HT-29 (cell line): ENCODE data around the gene CSF2. TPM values are rescaled to one million over a fixed set of nuclear protein-coding genes. Genes with fewer than 3 reads are reported as not detected.
"Not testable (repeated sequence)": the region's sequence is repeated elsewhere in the genome, so short reads cannot be mapped to it uniquely, and the experiment has no call there.

ENCODE experiments used
- DNase-seq: peaks from one replicate; pipeline ENCODE4 v3.0.0-alpha.2; 2015; ENCODE audit warnings: low spot score
- total RNA-seq: library from RNA; depleted of rRNA; stranded (reverse); fragments of >200 nt; shearing (Covaris generic); gene quantifications from 2 replicates; pipeline ENCODE4 v1.2.3, GENCODE V29; 2014

Gene CSF2
- total RNA-seq, 1 experiment from 2014 or later: 3.4 TPM

DNA sequence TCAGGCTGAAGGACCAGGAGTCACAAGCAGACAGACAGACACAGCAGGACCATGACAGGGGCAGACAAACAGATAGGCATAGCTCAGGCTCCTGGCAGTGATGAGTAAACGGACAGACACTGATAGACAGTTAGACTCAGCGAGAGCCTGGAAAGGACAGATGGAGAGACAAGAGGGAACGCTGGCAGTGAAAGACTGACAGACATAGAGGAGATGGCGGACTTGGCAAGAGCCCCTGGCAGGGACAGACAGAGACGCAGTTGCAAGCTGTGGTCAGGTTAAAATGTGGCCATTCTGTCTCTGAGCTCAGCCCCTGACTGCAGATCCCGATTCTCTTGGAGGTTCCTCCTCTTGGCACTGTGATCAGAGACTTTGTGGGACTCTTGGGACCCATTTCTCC lies 13.6 kb downstream of the CSF2 start:
- no peak for DNase-seq

DNA sequence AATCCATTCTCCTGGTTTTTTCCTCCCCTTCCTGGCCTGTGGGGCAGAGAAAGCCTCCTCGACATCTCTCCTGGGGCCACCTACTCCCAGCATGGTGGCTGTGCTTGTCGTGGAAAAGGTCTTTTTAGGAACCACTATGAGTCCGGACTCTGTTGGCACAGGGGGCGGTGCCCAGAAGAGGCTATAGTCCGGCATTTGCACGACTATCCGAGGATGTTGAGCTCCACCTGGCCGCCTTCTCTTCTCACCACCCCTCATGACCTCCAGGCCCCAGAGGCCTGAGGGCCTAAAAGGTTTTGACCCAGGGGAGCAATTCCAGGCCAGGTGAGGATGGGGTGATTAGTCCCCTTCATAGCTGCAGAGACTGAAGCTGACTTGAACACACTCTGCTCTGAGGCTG lies 14.1 kb downstream of the CSF2 start:
- DNase-seq: no peak

- no peak for DNase-seq
Observed at GRCh38 chr5:132089363-132089762, 15.8 kb downstream of the CSF2 start.

- peak; percentile 38 for DNase-seq
Observed at GRCh38 chr5:132090107-132090506, 16.5 kb downstream of the CSF2 start.

GRCh38 chr5:132093271-132093670 lies 19.7 kb downstream of the CSF2 start:
- no peak for DNase-seq

DNA sequence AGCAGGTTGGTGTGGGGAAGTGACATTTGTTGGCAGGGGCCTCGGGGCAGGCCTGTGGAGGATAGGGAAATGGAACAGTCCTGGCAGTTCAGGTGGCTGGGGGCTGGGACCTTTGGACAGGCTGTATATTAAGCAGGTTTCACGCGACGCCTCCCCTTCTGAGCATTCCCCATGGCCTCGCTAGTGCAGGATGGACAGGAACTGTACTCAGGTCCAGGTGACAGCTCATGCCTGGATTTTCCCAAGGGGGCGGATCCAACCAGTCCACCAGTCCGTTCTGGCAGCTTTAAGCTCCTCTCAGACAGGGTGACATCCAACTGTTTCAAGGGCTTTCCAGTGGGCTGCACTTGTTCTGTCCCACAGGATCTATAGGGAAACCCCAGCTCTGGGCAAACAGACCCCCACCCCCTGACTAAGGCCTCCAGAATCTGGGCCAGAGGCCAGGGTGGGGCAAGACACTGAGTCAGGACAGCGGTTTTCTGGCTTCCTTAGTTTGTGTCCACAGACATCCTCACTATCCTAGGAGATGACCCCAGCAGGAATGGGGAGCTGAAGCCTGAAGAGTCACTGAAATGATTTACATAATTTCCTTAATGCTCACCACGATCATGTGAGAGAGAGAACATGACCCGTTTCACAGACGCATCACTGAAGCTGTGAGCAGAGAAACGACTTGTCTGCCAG lies 20.9 kb downstream of the CSF2 start:
- peak; percentile 84 for DNase-seq

DNA sequence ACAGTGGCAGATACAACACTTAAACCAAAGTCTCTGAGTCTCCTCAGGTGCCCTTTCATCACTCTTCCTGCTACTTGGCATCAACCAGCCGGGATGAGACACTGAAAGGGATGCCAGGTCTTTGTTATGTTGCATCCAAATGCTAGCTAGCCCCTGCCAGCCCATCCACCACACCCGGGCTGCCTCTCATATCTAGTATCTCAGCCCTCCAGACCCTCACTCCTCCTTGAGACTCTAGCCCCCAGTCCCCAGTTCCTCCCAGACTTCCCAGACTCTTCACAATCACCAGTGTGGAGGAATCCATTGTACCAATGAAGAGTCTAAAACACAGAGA lies 21.5 kb downstream of the CSF2 start:
- DNase-seq: no peak

DNA sequence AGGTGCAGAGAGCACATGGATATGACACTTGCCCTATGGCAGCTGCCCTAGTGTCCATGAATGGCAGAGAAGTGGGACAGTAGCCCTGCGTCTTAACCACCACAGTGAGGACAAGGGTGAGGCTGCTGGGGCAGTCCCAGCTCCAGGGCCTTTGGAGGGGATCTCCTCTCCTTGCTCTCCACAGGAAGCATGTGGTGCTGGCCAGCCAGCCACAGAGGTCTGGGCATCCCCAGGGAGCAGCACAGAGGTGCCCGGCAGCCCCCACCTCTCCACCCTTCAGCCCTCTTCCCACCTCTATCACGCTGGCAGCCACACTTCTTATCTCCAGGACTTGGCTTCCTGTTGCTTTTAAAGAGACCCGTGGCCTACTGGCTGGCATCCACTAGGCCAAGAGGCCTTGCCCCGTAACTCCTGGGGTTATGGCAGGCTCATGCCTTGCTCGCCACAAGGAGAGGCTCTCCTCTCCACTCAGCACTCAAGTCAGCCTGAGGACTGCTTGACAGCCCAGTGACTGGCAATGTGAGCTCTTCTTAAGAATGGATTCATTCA lies 21.9 kb downstream of the CSF2 start:
- no peak for DNase-seq

DNA sequence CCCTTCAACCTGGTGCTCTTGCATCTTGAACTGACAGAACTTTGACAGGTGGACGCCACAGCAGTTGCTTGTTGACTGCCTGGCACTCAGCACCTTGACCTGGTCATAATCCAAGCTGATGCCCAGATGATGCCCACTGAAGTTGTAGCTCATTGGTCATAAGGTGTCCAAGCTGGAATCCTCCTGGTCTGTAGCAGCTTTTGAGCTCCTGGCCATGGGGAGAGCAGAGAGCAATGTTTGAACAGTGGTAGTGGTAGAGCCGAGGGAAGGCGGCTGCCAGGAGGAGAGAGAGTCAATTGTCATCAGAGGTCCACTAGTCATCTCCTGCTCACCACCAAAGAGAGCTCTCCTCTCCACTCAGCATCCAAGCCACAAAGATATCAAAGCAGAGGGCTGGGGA lies 23.3 kb downstream of the CSF2 start:
- no peak for DNase-seq

DNA sequence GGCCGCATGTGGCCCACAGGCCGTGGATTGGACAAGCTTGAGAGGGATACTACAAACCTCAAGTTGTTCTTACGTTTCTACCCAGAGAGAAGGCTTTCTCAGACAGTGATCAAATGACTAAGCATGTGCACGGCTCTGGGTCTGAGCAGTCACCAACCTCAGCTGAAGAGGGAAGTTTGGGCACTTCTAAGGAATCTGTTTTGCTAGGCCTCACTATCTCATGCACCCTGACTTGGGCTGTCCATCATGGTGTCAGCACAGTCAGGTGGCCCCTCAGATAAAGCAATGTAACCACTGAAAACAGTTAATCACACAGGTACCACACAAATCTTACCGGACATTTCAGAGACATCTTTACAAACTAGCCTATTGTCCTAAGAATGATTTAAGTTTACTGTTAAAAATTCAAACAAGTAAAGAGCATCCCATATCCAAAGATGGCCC lies 24.6 kb downstream of the CSF2 start:
- no peak for DNase-seq

GRCh38 chr5:132098621-132099020 lies 25.0 kb downstream of the CSF2 start:
- no peak for DNase-seq

DNA sequence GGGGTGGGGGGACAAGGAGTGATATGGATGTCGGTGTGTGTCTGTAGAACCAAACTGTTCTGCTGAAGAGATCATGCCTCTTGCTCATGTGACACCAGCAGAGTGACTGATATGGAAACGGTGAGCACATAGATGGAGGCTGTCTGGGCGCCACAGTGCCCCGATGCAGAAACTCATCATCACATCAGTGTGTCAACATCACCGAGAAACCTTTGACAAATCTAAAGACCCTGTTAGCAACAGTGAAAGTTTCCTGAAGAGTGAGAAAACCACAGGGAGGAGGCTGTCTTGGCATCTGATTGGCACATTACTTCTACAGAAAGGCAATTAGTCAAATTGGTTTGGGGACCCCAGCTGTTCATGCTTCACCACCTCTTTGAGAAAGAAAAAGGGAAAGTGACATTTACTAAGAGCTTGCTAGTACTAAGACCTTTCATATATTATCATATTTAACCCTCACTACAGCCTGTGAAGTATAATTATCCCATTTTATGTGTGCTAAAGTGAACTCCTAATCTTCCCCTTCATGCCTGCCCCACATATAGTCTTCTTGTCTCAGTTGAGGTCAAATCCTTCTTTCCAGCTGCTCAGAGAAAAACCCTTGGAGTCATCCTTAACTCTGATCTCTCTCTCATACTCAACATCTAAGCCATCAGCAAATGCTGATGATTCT lies 25.6 kb downstream of the CSF2 start:
- no peak for DNase-seq

DNA sequence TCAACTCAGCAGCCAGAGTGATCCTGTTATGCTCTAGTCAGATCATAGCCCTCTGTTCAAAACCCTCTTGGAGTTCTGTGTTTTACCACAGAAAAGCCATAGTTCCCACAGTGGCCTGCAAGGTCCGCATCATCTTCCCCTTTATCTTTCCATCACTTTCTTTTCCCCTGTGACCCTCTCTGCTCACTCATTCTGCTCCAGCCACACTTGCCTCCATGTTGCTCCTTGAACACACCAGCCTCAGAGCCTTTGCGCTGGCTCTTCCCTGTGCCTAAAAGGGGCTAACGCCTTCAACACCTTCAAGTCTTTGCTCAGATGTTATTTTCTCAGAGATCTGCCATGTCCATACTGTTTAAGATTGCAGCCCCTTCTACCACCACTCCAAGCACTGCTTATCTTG lies 26.3 kb downstream of the CSF2 start:
- no peak for DNase-seq

DNA sequence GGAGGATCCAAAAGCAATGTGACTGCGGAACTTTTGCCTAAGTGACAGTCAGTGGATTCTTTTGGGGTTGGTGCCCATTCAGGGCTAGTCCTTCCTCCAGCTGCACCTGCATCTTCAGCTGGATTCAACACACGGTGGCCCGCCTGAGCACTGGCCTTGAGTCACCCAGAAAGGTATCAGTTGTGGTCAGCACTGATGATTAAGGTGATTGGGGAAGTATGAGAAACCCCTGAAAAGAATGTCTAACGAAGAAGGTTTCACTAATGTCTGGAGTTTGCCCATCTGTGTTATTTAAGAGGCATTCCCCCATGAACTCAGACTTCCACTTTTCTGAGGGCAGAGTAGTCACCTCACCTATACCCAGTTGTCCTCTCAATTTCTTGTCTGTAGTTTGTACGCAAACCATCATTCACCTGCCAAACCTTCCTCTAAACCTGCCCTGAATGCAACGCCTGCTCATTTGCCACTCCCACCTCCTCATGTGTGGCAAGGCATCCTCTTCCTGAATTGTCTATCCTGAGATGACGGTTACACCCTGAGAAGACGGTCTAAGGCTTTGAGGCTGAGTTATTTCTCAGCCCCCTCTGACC lies 27.2 kb downstream of the CSF2 start:
- peak; percentile 19 for DNase-seq

GRCh38 chr5:132101385-132101880 lies 27.8 kb downstream of the CSF2 start:
- DNase-seq: no peak

DNA sequence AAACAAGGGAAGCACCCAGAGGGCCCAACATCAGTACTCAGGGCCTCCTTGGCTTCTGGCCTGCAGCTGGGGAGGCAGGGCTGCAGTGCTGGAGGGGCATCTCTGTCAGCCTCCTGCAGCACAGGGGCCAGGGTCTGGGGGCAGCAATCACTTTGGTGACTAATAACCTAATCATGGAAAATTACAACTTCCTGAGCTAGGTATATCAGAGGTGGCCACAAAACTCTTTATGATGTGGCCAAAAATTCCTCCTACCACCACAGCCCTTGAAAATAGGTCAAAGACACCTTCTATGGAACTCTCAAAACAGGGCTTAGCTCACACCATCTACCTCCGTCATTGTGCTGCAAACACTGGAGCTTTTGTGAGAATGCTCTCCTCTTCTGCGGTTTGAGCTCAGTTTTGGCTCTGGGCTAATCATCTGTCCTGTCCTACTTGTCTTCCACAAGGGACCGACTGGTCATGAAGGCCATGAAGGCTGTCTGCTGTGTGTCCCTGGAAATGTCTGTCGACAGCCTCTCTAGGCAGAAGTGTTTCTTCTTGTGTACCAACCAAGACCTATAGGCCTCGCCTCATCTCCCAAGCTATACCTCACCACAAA lies 28.6 kb downstream of the CSF2 start:
- DNase-seq: peak; percentile 17

DNA sequence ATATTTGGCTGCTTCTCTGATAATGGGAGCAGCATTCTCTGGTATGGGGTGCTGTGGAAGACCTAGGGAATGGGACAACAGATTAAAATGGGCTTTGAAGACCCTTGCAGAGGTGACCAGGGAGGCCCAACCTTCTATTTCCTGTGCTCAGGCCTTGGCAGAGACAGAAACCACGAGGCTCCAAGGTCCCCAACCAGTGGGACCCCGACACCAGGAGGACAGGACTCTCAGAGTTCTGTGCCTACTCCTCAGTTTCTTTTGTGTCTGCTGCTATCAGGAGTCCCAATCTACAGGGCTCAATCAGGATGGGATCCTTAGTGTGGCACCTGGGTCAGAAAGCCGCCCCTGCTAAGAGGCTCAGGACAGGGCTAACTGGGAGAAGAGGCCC lies 29.3 kb downstream of the CSF2 start:
- DNase-seq: no peak

DNA sequence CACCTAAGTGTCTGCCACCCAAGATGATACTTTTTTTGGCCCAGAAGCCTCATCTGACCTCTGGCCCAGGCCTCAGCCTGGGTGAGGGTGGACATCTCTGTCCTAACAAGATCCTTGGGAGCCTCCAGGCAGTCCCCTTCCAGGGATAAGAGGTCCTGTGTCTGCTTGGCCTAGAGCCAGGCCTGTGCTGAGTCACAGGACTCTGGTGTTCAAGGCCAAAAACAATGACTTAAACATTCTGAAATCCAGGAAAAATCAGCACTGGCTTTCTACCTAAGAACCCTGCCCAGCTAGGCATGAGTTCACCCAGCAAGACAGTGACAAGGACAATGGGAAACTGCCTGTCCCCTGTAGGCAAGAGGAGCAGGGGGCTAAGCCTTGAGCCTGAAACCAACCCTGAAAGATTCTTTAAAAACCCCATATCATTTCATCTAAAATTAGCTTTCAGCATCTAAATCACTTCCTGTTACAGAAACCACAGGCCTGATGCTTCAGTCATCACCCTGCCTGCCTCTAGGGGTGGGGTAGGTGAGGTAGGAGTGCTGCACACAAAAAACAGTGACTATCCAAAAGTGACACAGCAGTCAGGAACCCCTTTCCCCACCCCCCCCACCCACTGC lies 29.9 kb downstream of the CSF2 start:
- peak; percentile 76 for DNase-seq

DNA sequence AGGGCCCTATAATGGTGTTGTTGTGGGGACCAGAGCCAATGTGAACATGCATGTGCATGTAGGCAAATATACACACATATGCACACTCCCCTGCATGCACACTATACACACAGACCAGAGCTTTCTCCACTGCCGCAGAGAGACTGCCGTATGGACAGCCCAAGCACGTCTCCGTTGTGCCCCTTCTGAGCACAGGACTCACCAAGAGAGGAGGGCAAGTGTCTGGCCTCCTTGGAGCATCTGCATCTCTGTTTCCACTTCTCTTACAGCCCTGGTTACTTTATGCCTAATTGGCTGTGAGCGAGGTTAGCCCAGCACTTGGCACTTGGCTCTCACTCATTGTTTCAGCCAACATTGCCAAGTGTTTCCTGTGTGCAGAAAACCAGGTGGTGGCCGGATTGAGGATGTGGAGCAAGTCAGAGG lies 30.4 kb downstream of the CSF2 start:
- DNase-seq: no peak

- no peak for DNase-seq
Observed at GRCh38 chr5:132104556-132104955, 31.0 kb downstream of the CSF2 start.

GRCh38 chr5:132105688-132106087 lies 32.1 kb downstream of the CSF2 start:
- DNase-seq: no peak

- not testable (repeated sequence) for DNase-seq
Observed at GRCh38 chr5:132108495-132108894, 34.9 kb downstream of the CSF2 start.
